HepG2 (cell line): ENCODE results near the gene CTNNBIP1. TPM values are rescaled to one million over a fixed set of nuclear protein-coding genes. Genes with fewer than 3 reads are reported as not detected.
A peak's percentile ranks its signal among the peaks of the same experiment; 100 is the strongest.

Experiments
- ATAD3A ChIP-seq: sonication (generic); formaldehyde crosslinking; IDR thresholded peaks from 2 replicates; pipeline ENCODE4 v1.4.0; 2020; ENCODE audit warnings: missing genetic modification reagents
- CC2D1A ChIP-seq: sonication (generic); formaldehyde crosslinking; IDR thresholded peaks from 2 replicates; pipeline ENCODE4 v1.8.1; 2023; ENCODE audit warnings: mild to moderate bottlenecking, missing genetic modification reagents
- FOSL2 ChIP-seq: sonication (generic); formaldehyde crosslinking; IDR thresholded peaks from 2 replicates; pipeline ENCODE4 v1.4.0; 2020; ENCODE audit warnings: missing genetic modification reagents
- ZFP36 ChIP-seq: fragments of 150-350 bp; IDR thresholded peaks from 2 replicates; pipeline ENCODE4 v1.6.1; 2018; ENCODE audit warnings: borderline replicate concordance, low read length, low read depth; ENCODE audit not compliant: partially characterized antibody
- ZNF230 ChIP-seq: sonication (generic); formaldehyde crosslinking; IDR thresholded peaks from 2 replicates; pipeline ENCODE4 v1.4.0; 2020; ENCODE audit warnings: mild to moderate bottlenecking, missing genetic modification reagents
- ZNF382 ChIP-seq: sonication (generic); formaldehyde crosslinking; IDR thresholded peaks from 2 replicates; pipeline ENCODE4 v1.5.0; 2020; ENCODE audit warnings: missing genetic modification reagents, mild to moderate bottlenecking, borderline replicate concordance
- ZNF615 ChIP-seq: sonication (generic); formaldehyde crosslinking; IDR thresholded peaks from 2 replicates; pipeline ENCODE4 v1.5.0; 2020; ENCODE audit warnings: mild to moderate bottlenecking, missing genetic modification reagents, borderline replicate concordance
- ZNF629 ChIP-seq: sonication (generic); formaldehyde crosslinking; conservative IDR thresholded peaks from 2 replicates; pipeline ENCODE4 v1.5.0; 2020; ENCODE audit warnings: missing genetic modification reagents
- polyA plus RNA-seq, 8 experiments: library from polyadenylated mRNA; depleted of rRNA in 3 of 8; stranded (reverse) in 7 of 8; unstranded in 1 of 8; fragments of >200 nt; fragmentation: Illumina TruSeq in 4 of 8; extraction: Trizol in 4 of 8; gene quantifications; 2 replicates each; pipeline versions ENCODE4 v1.2.1 to v1.2.3, GENCODE V29; 2011 to 2016; ENCODE audit warnings: low read depth in 4 of 8, missing spikeins in 1 of 8, mixed read lengths in 1 of 8; ENCODE audit not compliant: insufficient read depth in 1 of 8
- total RNA-seq, 5 experiments: library from RNA; depleted of rRNA; stranded (reverse); fragments of >200 nt; fragmentation: Illumina TruSeq; extraction: Trizol; gene quantifications; 2 replicates each; pipeline ENCODE4 v1.2.3, GENCODE V29; 2016; ENCODE audit warnings: low read depth in 1 of 5
- TF ChIP-seq, protein P1 (sequence below): sonication (generic); formaldehyde crosslinking; IDR thresholded peaks from 2 replicates; pipeline ENCODE4 v1.5.1; 2020; ENCODE audit warnings: mild to moderate bottlenecking, missing genetic modification reagents, moderate library complexity
- TF ChIP-seq, protein P2 (sequence below): sonication (generic); formaldehyde crosslinking; IDR thresholded peaks from 2 replicates; pipeline ENCODE4 v1.8.1; 2023; ENCODE audit warnings: mild to moderate bottlenecking, moderate library complexity, missing genetic modification reagents
- TF ChIP-seq, protein P3 (sequence below): sonication (generic); formaldehyde crosslinking; IDR thresholded peaks from 2 replicates; pipeline ENCODE4 v1.4.0; 2020; ENCODE audit warnings: mild to moderate bottlenecking, low read depth, missing genetic modification reagents
- TF ChIP-seq, protein P4 (sequence below): sonication (generic); formaldehyde crosslinking; IDR thresholded peaks from 2 replicates; pipeline ENCODE4 v1.4.0; 2020; ENCODE audit warnings: mild to moderate bottlenecking, missing genetic modification reagents
- TF ChIP-seq, protein P5 (sequence below): sonication (generic); formaldehyde crosslinking; IDR thresholded peaks from 2 replicates; pipeline ENCODE4 v1.9.0; 2021; ENCODE audit warnings: missing genetic modification reagents, borderline replicate concordance
- TF ChIP-seq, protein P6 (sequence below): sonication (generic); formaldehyde crosslinking; IDR thresholded peaks from 2 replicates; pipeline ENCODE4 v1.8.0; 2022; ENCODE audit warnings: missing genetic modification reagents, mild to moderate bottlenecking, borderline replicate concordance
- TF ChIP-seq, protein P7 (sequence below): sonication (generic); formaldehyde crosslinking; IDR thresholded peaks from 2 replicates; pipeline ENCODE4 v1.5.0; 2020; ENCODE audit warnings: missing genetic modification reagents, mild to moderate bottlenecking, borderline replicate concordance

CTNNBIP1 gene
- total and polyA plus RNA-seq, 2 of the 13 experiments (the other 11 are each of a cell fraction or from before 2014, with no cell fraction given): 71.7 to 83.0 TPM

DNA sequence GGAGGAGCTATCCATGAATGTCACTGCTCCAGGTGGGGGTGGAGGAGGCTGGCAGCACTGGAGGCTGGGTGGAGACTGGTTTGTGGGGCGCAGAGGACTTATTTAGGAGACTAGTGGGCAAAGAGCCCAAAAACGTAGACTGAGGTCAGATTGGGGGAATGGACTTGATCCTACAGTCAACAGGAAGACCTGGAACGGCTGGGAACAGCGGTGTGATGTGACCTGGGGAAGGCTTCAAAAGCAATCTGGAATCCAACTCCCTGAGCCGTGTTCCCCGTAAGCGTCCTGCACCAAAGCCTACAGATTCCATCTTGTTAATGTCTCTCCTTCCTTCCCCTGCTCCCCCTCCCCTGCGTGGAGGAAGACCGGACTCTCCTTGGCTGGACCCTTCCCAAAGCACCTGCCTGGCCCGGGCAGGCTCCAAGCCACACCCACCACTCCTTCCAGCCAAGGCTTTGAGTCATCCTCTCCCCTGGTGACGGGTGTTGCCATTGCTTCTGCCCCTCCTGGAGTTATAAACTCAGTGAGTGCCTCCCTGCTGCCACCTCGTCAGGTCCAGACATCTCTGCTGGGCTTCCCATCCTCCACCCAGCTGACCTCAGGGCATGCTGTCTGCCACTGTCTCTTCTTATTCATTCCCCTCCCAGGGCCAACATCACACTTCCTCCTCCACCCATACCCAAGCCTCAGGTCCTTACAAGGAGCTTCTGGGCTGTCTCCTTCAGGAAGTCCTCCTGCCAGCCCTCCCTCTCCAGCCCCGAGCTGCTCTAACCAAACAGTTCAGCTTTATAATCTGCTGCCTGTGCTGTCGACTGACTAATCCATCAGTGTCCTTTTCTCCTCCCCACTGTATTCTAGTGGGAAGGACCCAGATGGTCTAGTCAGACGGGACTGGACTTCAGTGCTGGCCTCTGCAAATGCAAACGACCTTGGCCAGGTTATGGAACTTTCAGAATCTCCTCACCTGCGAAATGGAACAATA, 84.7 kb downstream of the CTNNBIP1 start (continued):
- TF ChIP-seq, protein P1, sequence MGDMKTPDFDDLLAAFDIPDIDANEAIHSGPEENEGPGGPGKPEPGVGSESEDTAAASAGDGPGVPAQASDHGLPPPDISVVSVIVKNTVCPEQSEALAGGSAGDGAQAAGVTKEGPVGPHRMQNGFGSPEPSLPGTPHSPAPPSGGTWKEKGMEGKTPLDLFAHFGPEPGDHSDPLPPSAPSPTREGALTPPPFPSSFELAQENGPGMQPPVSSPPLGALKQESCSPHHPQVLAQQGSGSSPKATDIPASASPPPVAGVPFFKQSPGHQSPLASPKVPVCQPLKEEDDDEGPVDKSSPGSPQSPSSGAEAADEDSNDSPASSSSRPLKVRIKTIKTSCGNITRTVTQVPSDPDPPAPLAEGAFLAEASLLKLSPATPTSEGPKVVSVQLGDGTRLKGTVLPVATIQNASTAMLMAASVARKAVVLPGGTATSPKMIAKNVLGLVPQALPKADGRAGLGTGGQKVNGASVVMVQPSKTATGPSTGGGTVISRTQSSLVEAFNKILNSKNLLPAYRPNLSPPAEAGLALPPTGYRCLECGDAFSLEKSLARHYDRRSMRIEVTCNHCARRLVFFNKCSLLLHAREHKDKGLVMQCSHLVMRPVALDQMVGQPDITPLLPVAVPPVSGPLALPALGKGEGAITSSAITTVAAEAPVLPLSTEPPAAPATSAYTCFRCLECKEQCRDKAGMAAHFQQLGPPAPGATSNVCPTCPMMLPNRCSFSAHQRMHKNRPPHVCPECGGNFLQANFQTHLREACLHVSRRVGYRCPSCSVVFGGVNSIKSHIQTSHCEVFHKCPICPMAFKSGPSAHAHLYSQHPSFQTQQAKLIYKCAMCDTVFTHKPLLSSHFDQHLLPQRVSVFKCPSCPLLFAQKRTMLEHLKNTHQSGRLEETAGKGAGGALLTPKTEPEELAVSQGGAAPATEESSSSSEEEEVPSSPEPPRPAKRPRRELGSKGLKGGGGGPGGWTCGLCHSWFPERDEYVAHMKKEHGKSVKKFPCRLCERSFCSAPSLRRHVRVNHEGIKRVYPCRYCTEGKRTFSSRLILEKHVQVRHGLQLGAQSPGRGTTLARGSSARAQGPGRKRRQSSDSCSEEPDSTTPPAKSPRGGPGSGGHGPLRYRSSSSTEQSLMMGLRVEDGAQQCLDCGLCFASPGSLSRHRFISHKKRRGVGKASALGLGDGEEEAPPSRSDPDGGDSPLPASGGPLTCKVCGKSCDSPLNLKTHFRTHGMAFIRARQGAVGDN (CRISPR knock-in tag): peak; percentile 10; the same call in 1 of the 2 replicates
- TF ChIP-seq ZFP36 (no peak), CC2D1A (CRISPR knock-in tag) (no peak), ZNF615 (CRISPR knock-in tag) (no peak), ZNF629 (CRISPR knock-in tag) (peak; percentile 64), ZNF230 (no peak), ATAD3A (CRISPR knock-in tag) (no peak), ZNF382 (CRISPR knock-in tag) (no peak), FOSL2 (CRISPR knock-in tag) (peak; percentile 66)
- TF ChIP-seq, protein P2, sequence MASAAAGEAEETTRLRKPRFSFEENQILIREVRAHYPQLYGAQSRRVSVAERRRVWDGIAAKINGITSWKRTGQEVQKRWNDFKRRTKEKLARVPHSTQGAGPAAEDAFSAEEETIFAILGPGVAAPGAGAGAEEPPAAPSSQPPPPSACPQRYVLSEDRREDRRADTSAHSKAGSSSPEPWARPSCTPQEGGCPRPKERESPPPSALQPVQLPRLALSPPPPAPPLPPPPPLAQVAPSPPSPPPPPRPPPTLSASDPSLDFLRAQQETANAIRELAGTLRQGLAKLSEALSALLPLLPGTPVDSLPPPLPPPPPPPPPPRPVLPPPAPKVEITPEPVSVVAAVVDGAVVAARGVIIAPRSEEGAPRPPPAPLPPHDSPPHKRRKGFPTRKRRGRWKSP (CRISPR knock-in tag): no peak
- TF ChIP-seq, protein P3, sequence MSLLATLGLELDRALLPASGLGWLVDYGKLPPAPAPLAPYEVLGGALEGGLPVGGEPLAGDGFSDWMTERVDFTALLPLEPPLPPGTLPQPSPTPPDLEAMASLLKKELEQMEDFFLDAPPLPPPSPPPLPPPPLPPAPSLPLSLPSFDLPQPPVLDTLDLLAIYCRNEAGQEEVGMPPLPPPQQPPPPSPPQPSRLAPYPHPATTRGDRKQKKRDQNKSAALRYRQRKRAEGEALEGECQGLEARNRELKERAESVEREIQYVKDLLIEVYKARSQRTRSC: no peak
- TF ChIP-seq, protein P4, sequence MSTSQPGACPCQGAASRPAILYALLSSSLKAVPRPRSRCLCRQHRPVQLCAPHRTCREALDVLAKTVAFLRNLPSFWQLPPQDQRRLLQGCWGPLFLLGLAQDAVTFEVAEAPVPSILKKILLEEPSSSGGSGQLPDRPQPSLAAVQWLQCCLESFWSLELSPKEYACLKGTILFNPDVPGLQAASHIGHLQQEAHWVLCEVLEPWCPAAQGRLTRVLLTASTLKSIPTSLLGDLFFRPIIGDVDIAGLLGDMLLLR (CRISPR knock-in tag): no peak
- TF ChIP-seq, protein P5, sequence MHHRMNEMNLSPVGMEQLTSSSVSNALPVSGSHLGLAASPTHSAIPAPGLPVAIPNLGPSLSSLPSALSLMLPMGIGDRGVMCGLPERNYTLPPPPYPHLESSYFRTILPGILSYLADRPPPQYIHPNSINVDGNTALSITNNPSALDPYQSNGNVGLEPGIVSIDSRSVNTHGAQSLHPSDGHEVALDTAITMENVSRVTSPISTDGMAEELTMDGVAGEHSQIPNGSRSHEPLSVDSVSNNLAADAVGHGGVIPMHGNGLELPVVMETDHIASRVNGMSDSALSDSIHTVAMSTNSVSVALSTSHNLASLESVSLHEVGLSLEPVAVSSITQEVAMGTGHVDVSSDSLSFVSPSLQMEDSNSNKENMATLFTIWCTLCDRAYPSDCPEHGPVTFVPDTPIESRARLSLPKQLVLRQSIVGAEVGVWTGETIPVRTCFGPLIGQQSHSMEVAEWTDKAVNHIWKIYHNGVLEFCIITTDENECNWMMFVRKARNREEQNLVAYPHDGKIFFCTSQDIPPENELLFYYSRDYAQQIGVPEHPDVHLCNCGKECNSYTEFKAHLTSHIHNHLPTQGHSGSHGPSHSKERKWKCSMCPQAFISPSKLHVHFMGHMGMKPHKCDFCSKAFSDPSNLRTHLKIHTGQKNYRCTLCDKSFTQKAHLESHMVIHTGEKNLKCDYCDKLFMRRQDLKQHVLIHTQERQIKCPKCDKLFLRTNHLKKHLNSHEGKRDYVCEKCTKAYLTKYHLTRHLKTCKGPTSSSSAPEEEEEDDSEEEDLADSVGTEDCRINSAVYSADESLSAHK (CRISPR knock-in tag): no peak
- TF ChIP-seq, protein P6, sequence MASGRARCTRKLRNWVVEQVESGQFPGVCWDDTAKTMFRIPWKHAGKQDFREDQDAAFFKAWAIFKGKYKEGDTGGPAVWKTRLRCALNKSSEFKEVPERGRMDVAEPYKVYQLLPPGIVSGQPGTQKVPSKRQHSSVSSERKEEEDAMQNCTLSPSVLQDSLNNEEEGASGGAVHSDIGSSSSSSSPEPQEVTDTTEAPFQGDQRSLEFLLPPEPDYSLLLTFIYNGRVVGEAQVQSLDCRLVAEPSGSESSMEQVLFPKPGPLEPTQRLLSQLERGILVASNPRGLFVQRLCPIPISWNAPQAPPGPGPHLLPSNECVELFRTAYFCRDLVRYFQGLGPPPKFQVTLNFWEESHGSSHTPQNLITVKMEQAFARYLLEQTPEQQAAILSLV (CRISPR knock-in tag): peak; percentile 60; the same call in 1 of the 2 replicates
- TF ChIP-seq, protein P7, sequence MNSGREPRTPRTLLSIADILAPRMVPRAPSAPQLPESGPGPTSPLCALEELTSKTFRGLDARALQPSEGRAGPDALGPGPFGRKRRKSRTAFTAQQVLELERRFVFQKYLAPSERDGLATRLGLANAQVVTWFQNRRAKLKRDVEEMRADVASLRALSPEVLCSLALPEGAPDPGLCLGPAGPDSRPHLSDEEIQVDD (CRISPR knock-in tag): no peak
